ENCODE data around the gene CCDC47.
A peak's percentile ranks its signal among the peaks of the same experiment; 100 is the strongest.
"Not testable (repeated sequence)": the region's sequence is repeated elsewhere in the genome, so short reads cannot be mapped to it uniquely, and the experiment has no call there.

CCDC47 gene

DNA sequence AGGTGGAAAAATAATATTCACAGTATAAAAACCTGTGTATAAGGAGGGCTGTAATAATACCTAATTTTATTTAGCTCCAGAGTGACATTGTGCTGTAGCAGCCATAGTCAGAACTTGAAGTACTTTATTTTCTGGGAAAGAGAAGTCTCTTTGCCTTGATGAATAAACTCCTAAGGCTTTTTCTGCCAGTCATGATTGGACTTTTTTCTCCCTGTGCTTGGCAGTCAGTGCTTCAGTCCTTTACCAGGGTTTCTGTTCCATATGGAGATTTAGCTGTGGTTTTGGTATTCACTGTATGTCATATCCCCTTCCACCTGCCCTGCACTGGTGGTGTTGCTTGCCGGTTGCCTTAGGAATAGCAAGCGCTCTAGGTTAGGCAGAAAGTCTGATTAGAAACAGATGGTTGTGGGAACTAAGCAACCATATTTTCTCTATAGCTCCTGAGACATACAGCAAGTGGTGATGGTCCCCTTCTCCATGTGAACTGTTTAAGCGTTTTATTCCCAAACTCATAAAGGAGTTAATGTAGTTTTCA is 25.2 kb upstream of the CCDC47 start:
- TF ChIP-seq, protein P1, sequence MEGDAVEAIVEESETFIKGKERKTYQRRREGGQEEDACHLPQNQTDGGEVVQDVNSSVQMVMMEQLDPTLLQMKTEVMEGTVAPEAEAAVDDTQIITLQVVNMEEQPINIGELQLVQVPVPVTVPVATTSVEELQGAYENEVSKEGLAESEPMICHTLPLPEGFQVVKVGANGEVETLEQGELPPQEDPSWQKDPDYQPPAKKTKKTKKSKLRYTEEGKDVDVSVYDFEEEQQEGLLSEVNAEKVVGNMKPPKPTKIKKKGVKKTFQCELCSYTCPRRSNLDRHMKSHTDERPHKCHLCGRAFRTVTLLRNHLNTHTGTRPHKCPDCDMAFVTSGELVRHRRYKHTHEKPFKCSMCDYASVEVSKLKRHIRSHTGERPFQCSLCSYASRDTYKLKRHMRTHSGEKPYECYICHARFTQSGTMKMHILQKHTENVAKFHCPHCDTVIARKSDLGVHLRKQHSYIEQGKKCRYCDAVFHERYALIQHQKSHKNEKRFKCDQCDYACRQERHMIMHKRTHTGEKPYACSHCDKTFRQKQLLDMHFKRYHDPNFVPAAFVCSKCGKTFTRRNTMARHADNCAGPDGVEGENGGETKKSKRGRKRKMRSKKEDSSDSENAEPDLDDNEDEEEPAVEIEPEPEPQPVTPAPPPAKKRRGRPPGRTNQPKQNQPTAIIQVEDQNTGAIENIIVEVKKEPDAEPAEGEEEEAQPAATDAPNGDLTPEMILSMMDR (conservative IDR thresholded peaks at IDR 0.05; ENCODE audit: control insufficient read depth, insufficient read depth, low read depth, low read length): no peak
- DNase-seq (ENCODE audit: low read depth): peak; percentile 43

DNA sequence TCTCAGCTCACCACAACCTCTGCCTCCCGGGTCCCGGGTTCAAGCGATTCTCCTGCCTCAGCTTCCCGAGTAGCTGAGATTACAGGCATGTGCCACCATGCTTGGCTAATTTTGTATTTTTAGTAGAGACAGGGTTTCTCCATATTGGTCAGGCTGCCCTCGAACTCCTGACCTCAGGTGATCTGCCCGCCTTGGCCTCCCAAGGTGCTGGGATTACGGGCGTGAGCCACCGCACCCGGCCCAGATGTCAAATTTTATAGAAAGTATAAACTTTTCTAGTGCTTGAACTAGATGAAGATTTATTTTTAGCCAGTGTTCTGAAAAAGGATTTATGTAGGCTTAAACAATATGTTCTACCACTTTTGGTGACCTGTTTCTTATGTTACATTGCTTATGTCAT is 23.0 kb upstream of the CCDC47 start:
- not testable (repeated sequence) for DNase-seq (ENCODE audit: low read depth)

More for the DNA sequence above, 25.2 kb upstream of the CCDC47 start:
- H3K4me3 ChIP-seq (ENCODE audit: control insufficient read depth, low read depth, low read length): no peak overlapping the region

DNA sequence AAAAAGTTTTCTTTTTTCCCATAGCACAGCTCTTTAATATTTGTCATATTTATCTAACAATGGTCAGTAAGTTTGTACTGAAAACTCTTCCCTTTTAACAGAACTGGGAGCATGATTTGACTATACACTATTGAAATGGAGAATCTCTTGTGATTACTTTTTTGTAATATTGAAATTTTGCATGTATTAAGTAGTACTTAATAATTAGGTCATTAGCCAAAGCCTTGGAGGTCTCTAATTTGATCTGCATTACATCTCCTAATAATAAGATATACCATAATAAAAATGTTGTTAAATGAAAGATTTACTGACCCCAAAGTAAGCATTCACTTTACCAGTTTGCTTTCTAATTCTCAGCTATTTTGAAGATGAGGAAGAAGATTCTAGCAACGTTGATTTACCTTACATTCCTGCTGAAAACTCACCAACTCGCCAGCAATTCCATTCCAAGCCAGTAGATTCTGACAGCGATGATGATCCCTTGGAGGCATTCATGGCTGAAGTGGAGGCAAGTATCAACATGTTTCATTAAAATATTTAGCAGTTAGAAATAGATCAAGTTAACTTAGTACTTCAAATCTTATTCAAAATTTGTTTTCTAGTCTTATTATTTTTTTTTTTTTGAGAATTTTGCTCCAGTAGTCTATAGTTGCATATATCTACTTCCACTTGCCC is 18.8 kb upstream of the CCDC47 start:
- TF ChIP-seq, protein P1 (conservative IDR thresholded peaks at IDR 0.05; ENCODE audit: control insufficient read depth, insufficient read depth, low read depth, low read length): no peak
- DNase-seq (ENCODE audit: low read depth): no peak

More for the DNA sequence above, 23.0 kb upstream of the CCDC47 start:
- H3K4me3 ChIP-seq (ENCODE audit: control insufficient read depth, low read depth, low read length): not testable (repeated sequence)

DNA sequence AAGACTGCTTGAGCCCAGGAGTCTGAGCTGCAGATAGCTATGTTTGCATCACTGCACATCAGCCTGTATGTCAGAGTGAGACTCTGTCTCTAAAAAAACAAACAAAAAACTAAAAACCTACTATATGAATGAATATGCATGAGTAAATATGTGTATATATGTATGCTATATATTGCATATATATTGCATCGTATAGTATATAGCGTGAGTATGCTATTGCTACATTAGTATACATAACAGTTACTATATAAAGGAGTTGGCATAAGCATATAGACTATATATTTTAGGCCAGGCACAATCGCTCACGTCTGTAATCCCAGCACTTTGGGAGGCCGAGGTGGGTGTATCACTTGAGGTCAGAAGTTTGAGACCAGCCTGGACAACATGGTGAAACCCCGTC is 16.7 kb upstream of the CCDC47 start:
- TF ChIP-seq, protein P1 (conservative IDR thresholded peaks at IDR 0.05; ENCODE audit: control insufficient read depth, insufficient read depth, low read depth, low read length): no peak
- H3K4me3 ChIP-seq (ENCODE audit: control insufficient read depth, low read depth, low read length): no peak overlapping the region
- DNase-seq (ENCODE audit: low read depth): no peak

More for the DNA sequence above, 18.8 kb upstream of the CCDC47 start:
- H3K4me3 ChIP-seq (ENCODE audit: control insufficient read depth, low read depth, low read length): no peak overlapping the region

DNA sequence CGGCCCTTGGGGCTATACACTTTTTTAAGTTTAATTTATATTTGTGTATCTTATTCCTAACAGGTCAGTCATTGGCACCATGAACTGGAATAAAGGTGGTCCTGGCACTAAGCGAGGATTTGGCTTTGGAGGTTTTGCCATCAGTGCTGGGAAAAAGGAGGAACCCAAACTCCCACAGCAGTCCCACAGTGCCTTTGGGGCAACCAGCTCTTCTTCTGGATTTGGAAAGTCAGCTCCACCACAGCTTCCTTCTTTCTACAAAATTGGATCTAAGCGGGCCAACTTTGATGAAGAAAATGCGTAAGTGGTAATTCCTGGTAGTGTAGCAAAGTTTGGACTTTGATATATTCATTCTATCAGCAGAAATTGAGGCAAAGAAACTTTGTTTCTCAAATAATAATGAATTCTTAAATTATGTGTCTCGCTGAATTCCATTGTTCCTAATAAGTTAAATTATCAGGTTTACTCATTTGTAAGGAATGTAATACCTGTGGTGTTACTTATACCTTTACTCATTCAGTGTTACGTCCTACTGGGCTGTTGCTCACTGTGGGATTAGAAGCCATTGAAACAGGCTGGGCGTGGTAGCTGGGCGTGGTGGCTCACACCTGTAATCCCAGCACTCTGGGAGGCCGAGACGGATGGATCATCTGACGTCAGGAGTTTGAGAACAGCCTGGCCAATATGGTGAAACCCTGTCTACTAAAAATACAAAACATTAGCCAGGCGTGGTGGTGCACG is 13.7 kb upstream of the CCDC47 start:
- no peak for DNase-seq (ENCODE audit: low read depth)
- H3K4me3 ChIP-seq (ENCODE audit: control insufficient read depth, low read depth, low read length): no peak overlapping the region
- TF ChIP-seq, protein P1 (conservative IDR thresholded peaks at IDR 0.05; ENCODE audit: control insufficient read depth, insufficient read depth, low read depth, low read length): no peak

DNA sequence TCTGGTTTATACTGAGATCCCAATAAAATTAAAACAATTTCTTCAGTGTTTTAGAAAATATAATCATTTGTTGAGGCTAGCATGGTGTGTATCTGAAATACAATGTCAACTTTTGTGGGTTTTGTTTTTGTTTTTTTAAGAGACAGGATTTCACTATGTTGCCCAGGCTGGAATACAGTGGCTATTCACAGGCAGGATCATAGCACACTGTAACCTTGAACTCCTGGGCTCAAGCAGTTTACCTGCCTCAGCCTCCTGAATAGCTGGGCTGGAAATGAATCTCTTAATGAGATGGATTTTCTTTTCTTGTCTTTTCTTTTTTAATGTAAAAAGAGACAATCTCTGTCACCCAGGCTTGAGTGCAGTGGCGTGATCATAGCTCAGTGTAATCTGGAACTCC is 12.7 kb upstream of the CCDC47 start:
- no peak for DNase-seq (ENCODE audit: low read depth)
- TF ChIP-seq, protein P1 (conservative IDR thresholded peaks at IDR 0.05; ENCODE audit: control insufficient read depth, insufficient read depth, low read depth, low read length): no peak

DNA sequence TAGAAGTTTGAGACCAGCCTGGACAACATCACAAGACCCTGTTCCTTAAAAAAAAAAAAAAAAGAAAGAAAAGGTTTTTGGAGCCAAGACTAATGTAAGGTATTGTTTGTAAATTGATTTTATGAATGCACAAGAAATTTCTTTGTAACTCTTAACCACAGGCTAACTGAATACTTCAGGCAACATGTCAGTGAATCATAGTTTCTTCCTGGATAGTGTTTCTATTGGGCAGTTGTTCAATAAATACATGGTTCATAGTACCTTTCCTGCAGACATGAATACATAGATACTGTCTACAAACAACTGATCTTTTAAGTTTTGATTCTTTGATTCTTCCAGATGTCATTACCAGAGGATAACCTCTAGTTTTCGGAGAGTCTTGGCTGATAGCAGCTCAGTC is 12.2 kb upstream of the CCDC47 start:
- DNase-seq (ENCODE audit: low read depth): peak; percentile 56
- H3K4me3 ChIP-seq (ENCODE audit: control insufficient read depth, low read depth, low read length): no peak overlapping the region
- TF ChIP-seq, protein P1 (conservative IDR thresholded peaks at IDR 0.05; ENCODE audit: control insufficient read depth, insufficient read depth, low read depth, low read length): no peak

More for the DNA sequence above, 12.7 kb upstream of the CCDC47 start:
- no peak overlapping the region for H3K4me3 ChIP-seq (ENCODE audit: control insufficient read depth, low read depth, low read length)

All from fibroblast of mammary gland (primary cell).